CD14-positive monocyte (primary cell): ENCODE data around the gene SLCO2B1. TPM values are rescaled to one million over a fixed set of nuclear protein-coding genes. Genes with fewer than 3 reads are reported as not detected.

Experiments
- DNase-seq, 3 donors: peaks; one replicate each; pipeline ENCODE4 v3.0.0-alpha.2; 2011 to 2022
- H2AFZ ChIP-seq: 2 replicates; pipeline ENCODE4 v1.6.0; 2012; ENCODE audit warnings: mild to moderate bottlenecking, low read depth, low read length, inconsistent platforms; ENCODE audit not compliant: insufficient read depth, poor library complexity, severe bottlenecking
- H3K27ac ChIP-seq, 2 donors: 1 replicate in 1 of 2; 2 replicates in 1 of 2; pipeline ENCODE4 v1.5.1; 2012 to 2013; ENCODE audit warnings: low read length in 2 of 2, control low read depth in 1 of 2, inconsistent platforms in 1 of 2, low read depth in 1 of 2, mild to moderate bottlenecking in 1 of 2
- H3K27me3 ChIP-seq, 2 donors: one replicate each; pipeline versions ENCODE4 v1.6.0 to v1.6.1; 2011 to 2013; ENCODE audit warnings: low read length in 2 of 2; ENCODE audit not compliant: control insufficient read depth in 2 of 2, insufficient read depth in 2 of 2
- H3K36me3 ChIP-seq, 2 donors: replicated peaks in 1 of 2; 1 replicate in 1 of 2; 2 replicates in 1 of 2; pipeline versions ENCODE4 v1.5.1 to v1.6.1; 2012 to 2013; ENCODE audit warnings: low read length in 2 of 2, control low read depth in 1 of 2, inconsistent platforms in 1 of 2, mild to moderate bottlenecking in 1 of 2; ENCODE audit not compliant: insufficient read depth in 2 of 2, control insufficient read depth in 1 of 2
- H3K4me1 ChIP-seq, 2 donors: 1 replicate in 1 of 2; 2 replicates in 1 of 2; pipeline versions ENCODE4 v1.5.1 to v1.6.1; 2012 to 2013; ENCODE audit warnings: low read length in 2 of 2, control low read depth in 1 of 2, inconsistent platforms in 1 of 2, mild to moderate bottlenecking in 1 of 2, moderate library complexity in 1 of 2; ENCODE audit not compliant: insufficient read depth in 2 of 2, control insufficient read depth in 1 of 2
- H3K4me2 ChIP-seq: replicated peaks from 2 replicates; pipeline ENCODE3; 2012; ENCODE audit warnings: low read length, moderate library complexity, mild to moderate bottlenecking; ENCODE audit not compliant: poor library complexity, severe bottlenecking; ENCODE audit errors: extremely low read depth
- H3K4me3 ChIP-seq, 3 experiments: fragments of 200-600 bp in 1 of 3; sonication (generic) in 1 of 3; replicated peaks in 1 of 3; 1 replicate in 2 of 3; 2 replicates in 1 of 3; pipeline ENCODE4 v1.5.1; 2011 to 2013; ENCODE audit warnings: low read length in 3 of 3, mild to moderate bottlenecking in 3 of 3, control low read depth in 2 of 3, low read depth in 2 of 3, inconsistent platforms in 1 of 3, moderate library complexity in 1 of 3
- H3K79me2 ChIP-seq: 2 replicates; pipeline ENCODE4 v1.6.0; 2012; ENCODE audit warnings: mild to moderate bottlenecking, control low read depth, inconsistent platforms, low read length, moderate library complexity; ENCODE audit not compliant: insufficient read depth
- H3K9ac ChIP-seq: 2 replicates; pipeline ENCODE4 v1.6.0; 2017; ENCODE audit warnings: low read length, mild to moderate bottlenecking; ENCODE audit not compliant: insufficient read depth, poor library complexity, severe bottlenecking
- H3K9me3 ChIP-seq, 2 donors: replicated peaks in 1 of 2; 1 replicate in 1 of 2; 2 replicates in 1 of 2; pipeline versions ENCODE4 v1.5.1 to v1.6.1; 2012 to 2013; ENCODE audit warnings: low read length in 2 of 2, control low read depth in 1 of 2; ENCODE audit not compliant: control insufficient read depth in 1 of 2, insufficient read depth in 1 of 2
- H4K20me1 ChIP-seq: 2 replicates; pipeline ENCODE4 v1.6.0; 2012; ENCODE audit warnings: mild to moderate bottlenecking, low read length, control low read depth, moderate library complexity; ENCODE audit not compliant: insufficient read depth
- H3K27ac Mint-ChIP-seq, 7 donors: one replicate each; pipeline ENCODE4 v1.8.0; 2020; ENCODE audit warnings: mild to moderate bottlenecking in 7 of 7, mixed read lengths in 7 of 7, moderate library complexity in 6 of 7, inconsistent platforms in 2 of 7
- H3K27me3 Mint-ChIP-seq, 3 donors: one replicate each; pipeline ENCODE4 v1.8.0; 2021 to 2022; ENCODE audit warnings: low read depth in 3 of 3, mild to moderate bottlenecking in 3 of 3, mixed read lengths in 3 of 3, moderate library complexity in 3 of 3, inconsistent platforms in 1 of 3
- H3K36me3 Mint-ChIP-seq, 2 donors: one replicate each; pipeline ENCODE4 v1.8.0; 2020; ENCODE audit warnings: mixed read lengths in 2 of 2, inconsistent platforms in 1 of 2, mild to moderate bottlenecking in 1 of 2
- H3K4me1 Mint-ChIP-seq: one replicate; pipeline ENCODE4 v1.8.0; 2020; ENCODE audit warnings: mild to moderate bottlenecking, mixed read lengths
- H3K4me3 Mint-ChIP-seq, 2 donors: one replicate each; pipeline ENCODE4 v1.8.0; 2020; ENCODE audit warnings: mild to moderate bottlenecking in 2 of 2, mixed read lengths in 2 of 2, moderate library complexity in 1 of 2
- H3K9me3 Mint-ChIP-seq, 7 donors: one replicate each; pipeline ENCODE4 v1.8.0; 2020 to 2022; ENCODE audit warnings: mixed read lengths in 7 of 7, mild to moderate bottlenecking in 6 of 7, moderate library complexity in 6 of 7, inconsistent platforms in 2 of 7
- CTCF ChIP-seq: fragments of 200-600 bp; IDR thresholded peaks from one replicate; pipeline ENCODE4 v1.8.0; 2022; ENCODE audit warnings: antibody characterized with exemption, mild to moderate bottlenecking
- WGBS: methylation state at CpG from one replicate; pipeline ENCODE4 v1.1.5; 2013; ENCODE audit warnings: missing lambda C conversion rate; ENCODE audit not compliant: insufficient coverage; 5-methylcytosine and 5-hydroxymethylcytosine counted together
- intact Hi-C, 2 donors: fragments of 100-400 bp; cut with micrococcal nuclease; formaldehyde crosslinking; loops; one replicate each; pipeline versions ENCODE4 v1.15.0 to v1.15.1; 2023
- polyA plus RNA-seq, 3 donors: library from polyadenylated mRNA; depleted of rRNA in 1 of 3; unstranded in 2 of 3; stranded (reverse) in 1 of 3; fragments of 300-500 nt in 2 of 3; fragments of >200 nt in 1 of 3; fragmentation: Illumina TruSeq in 2 of 3; gene quantifications; 1 replicate in 2 of 3; 2 replicates in 1 of 3; pipeline ENCODE4 v1.2.3, GENCODE V29; 2012 to 2021

SLCO2B1 gene
- polyA plus RNA-seq, 3 donors, result 0.13 to 0.47 TPM; not detected in 1

- Mint-ChIP-seq H3K4me1 (peaks cover 8% of the 10 kb centered on the region), H3K27me3 (peaks cover 54 to 70% (median 68%) of the 10 kb centered on the region in 3 donors), H3K4me3 (peak overlapping the region; percentile 64 to 80), H3K36me3 (peaks cover 4 to 6% of the 10 kb centered on the region in 2 donors), H3K27ac (no peak overlapping the region), H3K9me3 (peaks cover 0 to 18% (median 9%) of the 10 kb centered on the region in 7 donors)
- H4K20me1 ChIP-seq, result no peaks in the 10 kb centered on the region
- WGBS, result under 1% methylated on average over 140 of the region's 140 CpGs
- DNase-seq, result peak; percentile 80 to 83 (median 83)
- H3K9me3 ChIP-seq, result peaks cover 0 to 15% of the 10 kb centered on the region in 2 donors
- H3K4me3 ChIP-seq, result peak overlapping the region in 1 of 3 experiments; percentile 59
- H3K4me1 ChIP-seq, result peaks cover 8 to 22% of the 10 kb centered on the region in 2 donors
- peak; percentile 96 for TF ChIP-seq CTCF
- H3K79me2 ChIP-seq, result no peaks in the 10 kb centered on the region
- peaks cover 44 to 66% of the 10 kb centered on the region in 2 donors for H3K27me3 ChIP-seq
- no peak overlapping the region for H3K9ac ChIP-seq
- intact Hi-C loops, result loop anchor here in 1 of 2 donors (2.0 to 5.0 kb wide), 2 partner anchors 34 to 98 kb away; no protein-coding TSS in a partner anchor
- no peaks in the 10 kb centered on the region for H3K36me3 ChIP-seq
- H3K4me2 ChIP-seq, result peak overlapping the region; percentile 69
- peak overlapping the region; percentile 61 for H2AFZ ChIP-seq
- no peak overlapping the region for H3K27ac ChIP-seq
Measured at GRCh38 chr11:75241036-75241905, 90.4 kb downstream of the SLCO2B1 start.

- peaks cover 44 to 64% of the 10 kb centered on the region in 2 donors for H3K27me3 ChIP-seq
- 8% methylated on average over 72 of the region's 72 CpGs for WGBS
- Mint-ChIP-seq H3K4me1 (peaks cover 8% of the 10 kb centered on the region), H3K9me3 (peaks cover 0 to 18% (median 9%) of the 10 kb centered on the region in 7 donors), H3K4me3 (peak overlapping the region; percentile 73 to 90), H3K36me3 (peaks cover 4 to 6% of the 10 kb centered on the region in 2 donors), H3K27me3 (peaks cover 51 to 69% (median 62%) of the 10 kb centered on the region in 3 donors), H3K27ac (peak overlapping the region in 2 of 7 donors; percentile 42 to 60)
- H3K79me2 ChIP-seq, result no peaks in the 10 kb centered on the region
- H3K4me1 ChIP-seq, result peaks cover 8 to 22% of the 10 kb centered on the region in 2 donors
- H3K9me3 ChIP-seq, result peaks cover 0 to 15% of the 10 kb centered on the region in 2 donors
- TF ChIP-seq CTCF, result peak; percentile 52
- no peak overlapping the region for H3K9ac ChIP-seq
- intact Hi-C loops, result loop anchor here in 1 of 2 donors (2.0 to 5.0 kb wide), 2 partner anchors 35 to 99 kb away; no protein-coding TSS in a partner anchor
- H2AFZ ChIP-seq, result peak overlapping the region; percentile 61
- H3K27ac ChIP-seq, result no peak overlapping the region
- DNase-seq, result no peak
- peak overlapping the region; percentile 69 for H3K4me2 ChIP-seq
- H3K36me3 ChIP-seq, result no peaks in the 10 kb centered on the region
- peak overlapping the region in 1 of 3 experiments; percentile 59 for H3K4me3 ChIP-seq
- no peaks in the 10 kb centered on the region for H4K20me1 ChIP-seq
Measured at GRCh38 chr11:75241906-75242644, 91.2 kb downstream of the SLCO2B1 start.
